SK-N-SH (cell line): ENCODE measurements around the gene FTO. TPM values are rescaled to one million over a fixed set of nuclear protein-coding genes. Genes with fewer than 3 reads are reported as not detected.

Experiments used
- CTCF ChIA-PET: fragments of 300-600, 350-600 bp; formaldehyde crosslinking; extraction: SDS; loops from one replicate; lab custom pipeline; 2021; lab: Yijun Ruan, JAX
- POLR2A ChIA-PET: fragments of 350-600 bp; sonication (Branson Sonifier 250); formaldehyde crosslinking; extraction: SDS; loops from one replicate; lab custom pipeline; 2020; ENCODE audit warnings: antibody characterized with exemption, inconsistent platforms; lab: Yijun Ruan, JAX
- DNase-seq: peaks from one replicate; pipeline ENCODE4 v3.0.0; 2012
- H2AFZ ChIP-seq: fragments of 200-600 bp; sonication (generic); 2 replicates; pipeline ENCODE4 v1.8.1; 2016; ENCODE audit warnings: antibody characterized with exemption, mild to moderate bottlenecking, low read depth
- H3F3A ChIP-seq: fragments of 200-600 bp; sonication (generic); replicated peaks from 2 replicates; pipeline ENCODE3; 2016; ENCODE audit warnings: antibody characterized with exemption, mild to moderate bottlenecking; ENCODE audit not compliant: insufficient read depth
- H3K27ac ChIP-seq, 2 experiments: fragments of 200-500 bp in 1 of 2; fragments of 200-600 bp in 1 of 2; sonication (Bioruptor generic) in 1 of 2; sonication (generic), shearing (Covaris generic) in 1 of 2; 2 replicates each; pipeline versions ENCODE4 v1.5.1 to v1.6.1; 2014 to 2016; ENCODE audit warnings: low read depth in 2 of 2, inconsistent platforms in 1 of 2, low read length in 1 of 2, mild to moderate bottlenecking in 1 of 2, mixed read lengths in 1 of 2
- H3K27me3 ChIP-seq: fragments of 200-600 bp; sonication (generic), shearing (Covaris generic); 2 replicates; pipeline ENCODE4 v1.6.1; 2016; ENCODE audit warnings: mixed run types; ENCODE audit not compliant: insufficient read depth
- H3K36me3 ChIP-seq, 2 experiments: fragments of 200-500 bp in 1 of 2; fragments of 200-600 bp in 1 of 2; sonication (Bioruptor generic) in 1 of 2; sonication (generic) in 1 of 2; replicated peaks in 1 of 2; 2 replicates each; pipeline versions ENCODE3 to v1.5.1; 2014 to 2016; ENCODE audit warnings: low read length in 1 of 2, mild to moderate bottlenecking in 1 of 2; ENCODE audit not compliant: insufficient read depth in 2 of 2, control insufficient read depth in 1 of 2
- H3K4me1 ChIP-seq, 2 experiments: fragments of 200-500 bp in 1 of 2; fragments of 200-600 bp in 1 of 2; sonication (Bioruptor generic) in 1 of 2; sonication (generic), shearing (Covaris generic) in 1 of 2; 2 replicates each; pipeline versions ENCODE4 v1.5.1 to v1.6.1; 2014 to 2016; ENCODE audit warnings: low read depth in 1 of 2, low read length in 1 of 2, mixed run types in 1 of 2; ENCODE audit not compliant: insufficient read depth in 2 of 2, control insufficient read depth in 1 of 2
- H3K4me2 ChIP-seq: fragments of 200-600 bp; sonication (generic), shearing (Covaris generic); 2 replicates; pipeline ENCODE4 v1.6.1; 2017; ENCODE audit warnings: mixed run types
- H3K4me3 ChIP-seq, 2 experiments: fragments of 200-500 bp in 1 of 2; fragments of 200-600 bp in 1 of 2; sonication (Bioruptor generic) in 1 of 2; sonication (generic), shearing (Covaris generic) in 1 of 2; 2 replicates each; pipeline versions ENCODE4 v1.5.1 to v1.8.1; 2014 to 2016; ENCODE audit warnings: low read depth in 2 of 2, inconsistent platforms in 1 of 2, low read length in 1 of 2, mild to moderate bottlenecking in 1 of 2, mixed read lengths in 1 of 2, moderate library complexity in 1 of 2
- H3K79me2 ChIP-seq: fragments of 200-600 bp; sonication (generic); 2 replicates; pipeline ENCODE4 v1.8.1; 2017; ENCODE audit warnings: mild to moderate bottlenecking; ENCODE audit not compliant: insufficient read depth
- H3K9ac ChIP-seq: fragments of 200-600 bp; sonication (generic); 2 replicates; pipeline ENCODE4 v1.6.1; 2017; ENCODE audit warnings: mixed run types
- H3K9me2 ChIP-seq: fragments of 200-600 bp; sonication (generic); 2 replicates; pipeline ENCODE4 v1.6.1; 2017; ENCODE audit warnings: mixed run types
- H3K9me3 ChIP-seq: fragments of 200-600 bp; sonication (generic); 2 replicates; pipeline ENCODE4 v1.6.1; 2017; ENCODE audit warnings: mixed run types, mild to moderate bottlenecking, moderate library complexity
- H4K20me1 ChIP-seq: fragments of 200-600 bp; sonication (generic); 2 replicates; pipeline ENCODE4 v1.6.1; 2017; ENCODE audit warnings: mild to moderate bottlenecking, mixed run types; ENCODE audit not compliant: insufficient read depth
- CHD2 ChIP-seq: fragments of 150-350 bp; IDR thresholded peaks from 2 replicates; pipeline ENCODE4 v1.6.1; 2018; ENCODE audit warnings: low read length; ENCODE audit not compliant: partially characterized antibody
- ELF1 ChIP-seq: IDR thresholded peaks from 2 replicates; pipeline ENCODE4 v1.4.0; 2012
- EZH2phosphoT487 ChIP-seq: fragments of 200-600 bp; sonication (generic); IDR thresholded peaks from 2 replicates; pipeline ENCODE4 v1.6.1; 2017; ENCODE audit warnings: low read depth, mixed run types, mild to moderate bottlenecking, antibody characterized with exemption, moderate library complexity, borderline replicate concordance
- FOXJ3 ChIP-seq: sonication (generic); formaldehyde crosslinking; IDR thresholded peaks from 2 replicates; pipeline ENCODE4 v1.5.1; 2020; ENCODE audit warnings: mild to moderate bottlenecking, missing genetic modification reagents
- FOXM1 ChIP-seq: IDR thresholded peaks from 2 replicates; pipeline ENCODE4 v1.4.0; 2012; ENCODE audit warnings: low read depth, mild to moderate bottlenecking
- GABPA ChIP-seq: IDR thresholded peaks from 2 replicates; pipeline ENCODE4 v1.4.0; 2012; ENCODE audit warnings: low read depth, mild to moderate bottlenecking
- GATA2 ChIP-seq: sonication (generic); formaldehyde crosslinking; IDR thresholded peaks from 2 replicates; pipeline ENCODE4 v1.5.0; 2020; ENCODE audit warnings: mild to moderate bottlenecking, missing genetic modification reagents
- MEF2A ChIP-seq: IDR thresholded peaks from 2 replicates; pipeline ENCODE4 v1.4.0; 2012; ENCODE audit warnings: low read depth, borderline replicate concordance
- NRF1 ChIP-seq: IDR thresholded peaks from 2 replicates; pipeline ENCODE4 v1.6.1; 2012; ENCODE audit warnings: low read depth, mild to moderate bottlenecking, low read length
- RAD21 ChIP-seq: IDR thresholded peaks from 2 replicates; pipeline ENCODE4 v1.6.1; 2012; ENCODE audit warnings: mild to moderate bottlenecking, low read length
- RCOR1 ChIP-seq: fragments of 150-350 bp; IDR thresholded peaks from 2 replicates; pipeline ENCODE4 v1.6.1; 2017; ENCODE audit warnings: antibody characterized with exemption, low read length
- RFX5 ChIP-seq: IDR thresholded peaks from 2 replicates; pipeline ENCODE4 v1.6.1; 2012; ENCODE audit warnings: mild to moderate bottlenecking, improper control_type of control experiment, low read length
- RXRA ChIP-seq: IDR thresholded peaks from 2 replicates; pipeline ENCODE4 v1.4.0; 2012; ENCODE audit warnings: low read depth, mild to moderate bottlenecking, borderline replicate concordance
- SMC3 ChIP-seq: IDR thresholded peaks from 2 replicates; pipeline ENCODE4 v1.6.1; 2012; ENCODE audit warnings: low read depth, low read length, improper control_type of control experiment
- TAF1 ChIP-seq: IDR thresholded peaks from 2 replicates; pipeline ENCODE4 v1.6.1; 2012; ENCODE audit warnings: low read depth, mild to moderate bottlenecking, low read length, moderate library complexity, borderline replicate concordance
- TCF12 ChIP-seq: IDR thresholded peaks from 2 replicates; pipeline ENCODE4 v1.4.0; 2012
- USF1 ChIP-seq: IDR thresholded peaks from 2 replicates; pipeline ENCODE4 v1.4.0; 2012; ENCODE audit warnings: low read depth, borderline replicate concordance
- YY1 ChIP-seq: IDR thresholded peaks from 2 replicates; pipeline ENCODE4 v1.4.0; 2012; ENCODE audit warnings: low read depth, mild to moderate bottlenecking
- ZBTB33 ChIP-seq: IDR thresholded peaks from 2 replicates; pipeline ENCODE4 v1.4.0; 2012; ENCODE audit warnings: low read depth, borderline replicate concordance
- WGBS: methylation state at CpG from one replicate; pipeline ENCODE4 v1.1.6; 2017; ENCODE audit warnings: low lambda C conversion rate; 5-methylcytosine and 5-hydroxymethylcytosine counted together
- polyA plus RNA-seq, 3 experiments: library from polyadenylated mRNA; depleted of rRNA; stranded (reverse); fragments of >200 nt; gene quantifications; 2 replicates each; pipeline ENCODE4 v1.2.3, GENCODE V29; 2012
- TF ChIP-seq, protein P1 (sequence below): IDR thresholded peaks from 2 replicates; pipeline ENCODE4 v1.4.0; 2012; ENCODE audit warnings: low read depth
- TF ChIP-seq, protein P2 (sequence below): fragments of 150-350 bp; IDR thresholded peaks from 2 replicates; pipeline ENCODE4 v1.6.1; 2016; ENCODE audit warnings: mild to moderate bottlenecking, low read depth, low read length

The FTO gene
- polyA plus RNA-seq, 1 of the 3 experiments (the other 2 are of a cell fraction): 41.2 TPM

GRCh38 chr16:54125751-54126655 is 422.0 kb downstream of the FTO start:
- no peak overlapping the region for H3K9ac ChIP-seq
- H3K9me3 ChIP-seq: no peaks in the 10 kb centered on the region
- H3K4me1 ChIP-seq: no peaks in the 10 kb centered on the region
- no peak overlapping the region for H3K27ac ChIP-seq
- TF ChIP-seq RCOR1 (no peak), RAD21 (no peak), CHD2 (no peak), FOXJ3 (no peak), FOXM1 (no peak), ZBTB33 (no peak), RFX5 (no peak), RXRA (no peak), EZH2phosphoT487 (no peak), NRF1 (no peak), YY1 (no peak), TAF1 (no peak), TCF12 (no peak), GATA2 (CRISPR knock-in tag) (no peak), MEF2A (no peak)
- TF ChIP-seq, protein P1, sequence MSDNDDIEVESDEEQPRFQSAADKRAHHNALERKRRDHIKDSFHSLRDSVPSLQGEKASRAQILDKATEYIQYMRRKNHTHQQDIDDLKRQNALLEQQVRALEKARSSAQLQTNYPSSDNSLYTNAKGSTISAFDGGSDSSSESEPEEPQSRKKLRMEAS: no peak
- H2AFZ ChIP-seq: no peak overlapping the region
- no peaks in the 10 kb centered on the region for H3K36me3 ChIP-seq
- no peaks in the 10 kb centered on the region for H4K20me1 ChIP-seq
- ChIA-PET POLR2A (no interaction called here), CTCF (interaction anchor here (0.7 to 1.1 kb wide), 2 partner anchors 10 to 353 kb away, joined by 3 read pairs; no protein-coding TSS in a partner anchor)
- no peaks in the 10 kb centered on the region for H3K9me2 ChIP-seq
- no peaks in the 10 kb centered on the region for H3F3A ChIP-seq
- DNase-seq: no peak
- H3K27me3 ChIP-seq: no peaks in the 10 kb centered on the region
- no peak overlapping the region for H3K4me3 ChIP-seq
- WGBS: 78% methylated on average over 6 of the region's 6 CpGs
- H3K4me2 ChIP-seq: no peak overlapping the region
- no peaks in the 10 kb centered on the region for H3K79me2 ChIP-seq

DNA sequence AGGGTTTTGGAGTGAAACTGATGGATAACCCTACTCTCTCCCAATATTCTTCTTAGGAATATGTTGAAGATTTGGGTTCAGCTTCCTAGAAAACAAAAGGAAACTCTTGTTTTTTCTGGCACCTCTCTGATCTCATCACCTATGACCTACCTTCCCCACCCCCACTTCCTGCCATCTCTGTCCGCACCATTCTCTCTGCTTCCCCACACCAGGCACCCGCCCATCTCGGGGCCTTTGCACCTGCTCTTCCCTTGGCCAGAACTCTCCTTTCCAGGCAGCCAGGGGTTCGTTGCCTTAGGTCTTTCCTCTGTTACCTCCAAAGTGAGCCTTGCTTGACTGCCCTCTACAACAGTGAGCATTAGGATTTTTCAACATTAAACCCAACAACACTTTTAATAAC is 423.0 kb downstream of the FTO start:
- ChIA-PET POLR2A (no interaction called here), CTCF (interaction anchor here (0.6 kb wide), 1 partner anchor 276 kb away, joined by 3 read pairs; no protein-coding TSS in a partner anchor)
- H3K9me2 ChIP-seq: no peaks in the 10 kb centered on the region
- H2AFZ ChIP-seq: no peak overlapping the region
- DNase-seq: no peak
- H3K79me2 ChIP-seq: no peaks in the 10 kb centered on the region
- no peaks in the 10 kb centered on the region for H4K20me1 ChIP-seq
- no peaks in the 10 kb centered on the region for H3K9me3 ChIP-seq
- H3K9ac ChIP-seq: no peak overlapping the region
- no peaks in the 10 kb centered on the region for H3K36me3 ChIP-seq
- H3F3A ChIP-seq: no peaks in the 10 kb centered on the region
- H3K4me2 ChIP-seq: no peak overlapping the region
- no peak overlapping the region for H3K4me3 ChIP-seq
- H3K27me3 ChIP-seq: no peaks in the 10 kb centered on the region
- H3K4me1 ChIP-seq: no peaks in the 10 kb centered on the region
- H3K27ac ChIP-seq: no peak overlapping the region
- 70% methylated on average over 4 of the region's 4 CpGs for WGBS
- TF ChIP-seq ZBTB33: no peak
- TF ChIP-seq FOXJ3: no peak
- TF ChIP-seq USF1: no peak
- no peak for TF ChIP-seq SMC3
- TF ChIP-seq GABPA: no peak
- no peak for TF ChIP-seq RAD21
- TF ChIP-seq ELF1: no peak
- TF ChIP-seq, protein P1: no peak
- TF ChIP-seq GATA2 (CRISPR knock-in tag): no peak
- no peak for TF ChIP-seq CHD2
- TF ChIP-seq, protein P2, sequence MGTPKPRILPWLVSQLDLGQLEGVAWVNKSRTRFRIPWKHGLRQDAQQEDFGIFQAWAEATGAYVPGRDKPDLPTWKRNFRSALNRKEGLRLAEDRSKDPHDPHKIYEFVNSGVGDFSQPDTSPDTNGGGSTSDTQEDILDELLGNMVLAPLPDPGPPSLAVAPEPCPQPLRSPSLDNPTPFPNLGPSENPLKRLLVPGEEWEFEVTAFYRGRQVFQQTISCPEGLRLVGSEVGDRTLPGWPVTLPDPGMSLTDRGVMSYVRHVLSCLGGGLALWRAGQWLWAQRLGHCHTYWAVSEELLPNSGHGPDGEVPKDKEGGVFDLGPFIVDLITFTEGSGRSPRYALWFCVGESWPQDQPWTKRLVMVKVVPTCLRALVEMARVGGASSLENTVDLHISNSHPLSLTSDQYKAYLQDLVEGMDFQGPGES: no peak
